Left lobe of liver (tissue), 2 donors: ENCODE results near the gene ZBTB8OS. TPM values are rescaled to one million over a fixed set of nuclear protein-coding genes. Genes with fewer than 3 reads are reported as not detected.

Experiments used
- ATAC-seq: fragments of 200-7000 bp; cut with Tn5 transposase; one replicate; pipeline ENCODE4 v1.9.1; 2020; ENCODE audit warnings: mild to moderate bottlenecking, moderate library complexity
- DNase-seq: peaks from one replicate; pipeline ENCODE4 v3.0.0-alpha.2; 2020; ENCODE audit warnings: low spot score
- total RNA-seq: library from RNA; stranded (reverse); gene quantifications from one replicate; pipeline ENCODE4 v1.2.1, GENCODE V29; 2021
- donor health status: DM: no; HTN: no; CAD: no; lungs with moderate emphysema.
- donor health status: DM: no; HTN: yes; CAD: no.

Gene ZBTB8OS
- total RNA-seq, 1 donor from 2014 or later: 22.7 TPM

DNA sequence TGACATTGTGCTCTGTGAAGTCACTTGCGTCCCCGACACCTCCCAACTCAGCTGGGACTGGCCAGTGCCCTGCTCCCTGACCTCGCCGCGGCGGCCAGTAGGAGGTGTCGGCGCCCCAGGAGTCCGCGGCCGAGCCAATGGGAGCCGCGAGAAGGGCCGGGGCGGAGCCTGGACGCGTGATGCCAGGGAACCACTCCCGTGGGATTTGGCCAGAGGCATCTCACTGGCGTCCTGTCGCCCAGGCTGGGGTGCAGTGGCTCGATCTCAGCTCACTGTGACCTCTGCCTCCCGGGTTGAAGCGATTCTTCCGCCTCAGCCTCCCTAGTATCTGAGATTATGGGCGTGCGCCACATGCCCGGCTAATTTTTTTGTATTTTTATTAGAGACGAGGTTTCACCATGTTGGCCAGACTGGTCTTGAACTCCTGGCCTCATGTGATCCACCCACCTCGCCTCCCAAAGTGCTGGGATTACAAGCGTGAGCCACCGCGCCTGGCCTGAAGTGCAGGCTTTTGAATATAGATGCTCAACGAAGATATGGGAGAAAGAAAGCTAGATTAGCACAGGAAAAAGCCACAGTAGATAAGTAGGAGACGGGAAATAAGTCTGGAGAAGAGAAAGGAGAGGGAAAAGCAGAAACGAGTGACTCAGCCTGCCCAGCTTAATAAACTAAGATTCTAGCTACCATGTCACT, 38.0 kb downstream of the ZBTB8OS start:
- peak; percentile 93 for DNase-seq
- ATAC-seq: peak; percentile 100

DNA sequence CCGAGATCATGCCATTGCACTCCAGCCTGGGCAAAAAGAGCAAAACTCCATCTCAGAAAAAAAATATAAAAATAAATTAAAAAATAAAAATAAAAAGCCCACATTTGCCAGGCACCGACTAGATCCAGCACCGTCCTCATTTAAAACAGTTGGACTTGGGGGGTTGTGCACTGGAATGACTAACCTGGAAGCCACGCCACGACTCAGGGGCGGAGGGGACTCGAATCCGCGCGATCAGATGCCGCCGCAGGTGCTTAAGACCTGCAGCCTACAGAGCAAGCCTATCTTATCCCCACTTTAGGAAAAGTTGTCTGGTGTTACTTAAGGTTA, 38.5 kb downstream of the ZBTB8OS start:
- DNase-seq (no peak), ATAC-seq (no peak)

DNA sequence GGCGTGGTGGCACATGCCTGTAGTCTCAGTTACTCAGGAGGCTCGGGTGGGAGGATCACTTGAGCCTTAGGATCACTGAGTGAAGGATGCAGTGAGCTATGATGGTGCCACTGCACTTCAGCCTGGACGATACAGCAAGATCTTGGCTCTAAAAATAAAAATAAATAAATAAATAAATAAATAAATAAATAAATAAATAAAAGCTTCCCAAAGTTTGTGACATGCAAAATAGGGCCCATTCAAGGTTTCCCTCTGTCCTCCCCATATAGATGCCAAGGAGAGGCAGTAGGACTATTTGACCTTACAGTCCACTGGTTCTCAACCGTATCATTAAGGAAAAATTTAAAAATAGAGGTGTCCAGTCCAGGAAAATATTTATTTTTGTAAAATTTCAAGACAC, 41.2 kb downstream of the ZBTB8OS start:
- ATAC-seq: no peak

DNA sequence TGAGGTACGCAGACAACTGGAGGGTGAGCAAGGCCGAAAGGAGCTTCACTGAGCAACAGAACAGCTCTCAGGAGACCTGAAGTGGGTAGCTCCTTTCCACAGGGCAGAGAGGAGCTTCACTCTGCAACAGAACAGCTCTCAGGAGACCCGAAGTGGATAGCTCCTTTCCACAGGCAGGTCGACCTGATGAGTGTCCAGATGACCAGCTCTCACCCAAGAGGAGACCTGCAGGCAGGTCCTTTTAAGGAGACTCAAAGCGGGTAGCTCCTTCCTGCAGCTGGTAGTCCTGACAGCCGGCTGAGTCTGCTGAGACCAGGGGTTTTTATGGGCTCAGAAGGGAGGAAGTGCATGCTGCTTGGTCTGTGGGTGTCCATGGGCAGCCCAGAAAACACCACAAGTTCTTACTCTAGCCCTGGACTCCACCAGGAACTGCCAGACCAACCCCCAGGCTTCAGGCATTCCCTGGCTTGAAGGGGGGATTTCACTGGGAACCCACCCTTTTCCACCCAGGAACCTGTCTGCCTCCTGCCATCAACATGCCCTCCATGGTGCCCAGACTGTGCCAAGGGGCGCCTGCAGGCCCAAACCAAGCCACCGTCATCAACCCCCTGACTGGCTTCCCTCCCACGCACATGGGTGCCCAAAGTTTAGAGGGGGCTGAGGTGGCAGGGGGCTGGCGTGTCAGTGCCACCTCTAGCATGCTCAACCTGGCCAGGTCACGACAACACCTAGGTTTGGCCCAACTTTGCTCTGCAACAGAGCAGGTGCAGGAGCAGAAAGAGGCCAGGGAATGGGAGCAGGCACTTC, 43.6 kb downstream of the ZBTB8OS start:
- ATAC-seq: no peak
- no peak for DNase-seq

More for the DNA sequence above, 41.2 kb downstream of the ZBTB8OS start:
- DNase-seq: no peak

DNA sequence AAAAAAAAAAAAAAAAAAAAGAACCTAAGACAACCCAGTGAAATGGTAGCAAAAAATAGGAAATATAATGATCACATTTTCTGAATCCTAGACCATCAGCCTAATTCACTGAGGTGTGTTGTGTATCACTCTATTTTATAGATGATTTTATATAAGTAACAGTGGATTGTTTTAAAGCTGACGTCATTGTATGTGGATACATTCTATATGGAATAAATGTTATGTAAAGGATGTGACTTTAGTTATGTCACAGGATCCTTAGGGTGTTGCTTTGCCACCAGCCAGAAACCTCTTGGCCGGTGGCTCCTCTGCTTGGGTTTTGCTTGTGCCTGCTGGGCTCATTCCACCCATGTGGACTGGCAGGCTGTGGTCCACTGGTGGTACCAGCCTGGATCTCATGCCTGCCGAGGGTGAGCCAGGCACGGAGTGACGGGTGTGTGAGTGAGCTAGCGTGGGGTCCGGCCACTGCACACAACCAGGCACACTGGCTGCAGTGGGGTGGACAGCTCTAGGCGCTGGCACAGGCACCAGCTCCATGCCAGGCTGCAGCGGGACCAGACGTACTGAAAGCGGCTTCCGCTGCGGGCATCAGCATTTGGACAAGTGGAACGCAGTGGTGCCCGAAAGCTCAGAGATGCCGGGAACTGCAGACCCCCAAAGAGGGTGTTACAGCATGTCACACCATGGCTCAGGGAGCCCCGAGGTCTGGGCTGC, 44.5 kb downstream of the ZBTB8OS start:
- ATAC-seq: no peak
- no peak for DNase-seq

DNA sequence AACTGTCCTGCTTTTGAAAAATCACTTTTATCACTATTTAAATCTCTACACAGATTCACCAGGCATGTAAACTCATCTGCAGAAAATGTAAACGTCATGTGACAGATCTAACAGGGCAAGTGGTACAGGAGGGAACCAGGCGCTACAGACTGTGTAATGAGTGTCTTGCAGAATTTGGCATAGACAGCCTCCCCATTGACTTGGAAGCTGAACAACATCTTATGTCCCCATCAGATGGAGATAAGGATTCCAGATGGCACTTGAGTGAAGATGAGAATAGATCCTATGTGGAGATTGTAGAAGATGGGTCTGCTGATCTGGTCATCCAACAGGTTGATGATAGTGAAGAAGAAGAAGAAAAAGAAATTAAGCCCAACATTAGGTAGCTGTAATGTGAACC, 50.3 kb downstream of the ZBTB8OS start:
- DNase-seq: no peak
- no peak for ATAC-seq

DNA sequence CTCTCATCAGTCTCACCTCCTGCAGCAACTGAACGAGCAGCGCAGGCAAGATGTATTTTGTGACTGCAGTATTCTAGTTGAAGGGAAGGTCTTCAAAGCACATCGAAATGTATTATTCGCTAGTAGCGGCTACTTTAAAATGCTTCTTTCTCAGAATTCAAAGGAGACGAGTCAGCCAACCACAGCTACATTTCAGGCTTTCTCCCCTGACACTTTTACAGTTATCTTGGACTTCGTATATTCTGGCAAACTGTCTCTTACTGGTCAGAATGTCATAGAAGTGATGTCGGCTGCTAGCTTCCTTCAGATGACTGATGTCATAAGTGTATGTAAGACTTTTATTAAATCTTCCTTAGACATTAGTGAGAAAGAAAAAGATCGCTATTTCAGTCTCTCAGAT, 57.4 kb downstream of the ZBTB8OS start:
- DNase-seq: no peak

DNA sequence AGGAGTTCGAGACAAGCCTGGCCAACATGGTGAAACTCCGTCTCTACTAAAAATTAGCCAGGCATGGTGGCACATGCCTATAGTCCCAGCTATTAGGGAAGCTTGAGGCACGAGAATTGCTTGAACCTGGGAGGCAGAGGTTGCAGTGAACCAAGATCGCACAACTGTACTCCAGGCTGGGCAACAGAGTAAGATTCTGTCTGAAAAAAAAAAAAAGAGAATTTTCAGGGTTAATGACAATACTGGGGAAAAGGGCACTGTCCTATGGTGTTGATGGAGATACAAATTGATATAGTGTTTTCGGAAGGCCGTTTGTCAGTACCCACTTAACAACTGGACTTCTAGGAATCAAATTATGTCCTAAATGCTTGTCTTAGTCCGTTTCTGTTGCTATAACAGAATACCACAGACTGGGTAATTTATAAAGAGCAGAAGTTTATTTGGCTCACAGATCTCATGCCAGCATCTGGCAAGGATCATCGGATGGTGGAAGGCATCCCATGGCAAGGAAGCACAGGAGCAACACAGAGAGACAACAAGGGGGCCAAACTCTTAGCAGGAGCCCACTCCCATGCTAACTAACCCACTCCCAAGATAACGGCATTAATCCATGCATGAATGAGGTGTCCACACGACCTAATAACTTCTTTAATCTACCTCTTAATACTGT, 69.9 kb downstream of the ZBTB8OS start:
- no peak for DNase-seq

More for the DNA sequence above, 57.4 kb downstream of the ZBTB8OS start:
- ATAC-seq: no peak

More for the DNA sequence above, 69.9 kb downstream of the ZBTB8OS start:
- ATAC-seq: no peak

Other genes with a start within 250 kb of the ZBTB8OS start
- gene ZBTB8B, start 185.5 kb downstream of the ZBTB8OS start, total RNA-seq: not detected
- gene ZBTB8A, start 111.1 kb downstream of the ZBTB8OS start, total RNA-seq: 2.8 TPM
- 52.3 TPM for gene RBBP4, start 658 bp upstream of the ZBTB8OS start, total RNA-seq
- gene SYNC, start 52.2 kb upstream of the ZBTB8OS start, total RNA-seq: 0.45 TPM
- 38.4 TPM for gene YARS1, start 166.8 kb upstream of the ZBTB8OS start, total RNA-seq
- gene S100PBP, start 167.1 kb upstream of the ZBTB8OS start, total RNA-seq: 10.3 TPM
- gene FNDC5, start 220.4 kb upstream of the ZBTB8OS start, total RNA-seq: 5.4 TPM
- gene HPCA, start 235.9 kb upstream of the ZBTB8OS start, total RNA-seq: not detected